Measurements from ENCODE around the gene ZBTB16.

DNA sequence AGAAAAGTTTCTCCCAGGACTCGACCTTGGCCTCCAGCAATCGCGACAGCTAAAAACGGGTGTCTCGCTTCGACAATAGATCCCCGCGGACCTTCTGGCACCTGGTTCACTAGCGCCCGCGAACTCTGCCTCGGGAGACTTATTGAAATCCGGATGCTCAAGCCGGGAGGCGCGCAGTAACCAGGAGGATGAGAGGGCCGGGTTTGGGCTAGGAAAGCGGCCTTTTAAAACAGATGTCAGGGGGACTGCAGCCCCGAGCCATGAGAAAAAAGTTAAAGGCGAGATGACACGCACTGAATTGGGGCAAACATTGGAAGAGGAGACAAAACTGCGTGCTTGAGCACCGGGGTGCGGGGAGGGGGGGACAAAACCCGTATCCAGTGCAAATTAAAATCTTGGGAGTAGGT lies 637 bp upstream of the ZBTB16 start:
- TF ChIP-seq TAF1 (IDR thresholded peaks at IDR 0.05; ENCODE audit: low read depth), result no peak
- TF ChIP-seq MXI1 (conservative IDR thresholded peaks at IDR 0.05; ENCODE audit: poor library complexity, severe bottlenecking), result no peak
- no peak for TF ChIP-seq CTCF (IDR thresholded peaks at IDR 0.05; ENCODE audit: poor library complexity, severe bottlenecking)
- TF ChIP-seq EP300 (conservative IDR thresholded peaks at IDR 0.05; ENCODE audit: poor library complexity, severe bottlenecking), result no peak
- no peak for TF ChIP-seq POLR2AphosphoS5 (IDR thresholded peaks at IDR 0.05)
- TF ChIP-seq EZH2 (IDR thresholded peaks at IDR 0.05; ENCODE audit: borderline replicate concordance, insufficient read depth, low read length, poor library complexity, severe bottlenecking), result no peak
- no peak for TF ChIP-seq RAD21 (conservative IDR thresholded peaks at IDR 0.05)
